Stomach (tissue), 9 donors: Measurements from ENCODE around the gene BCKDK. TPM values are rescaled to one million over a fixed set of nuclear protein-coding genes. Genes with fewer than 3 reads are reported as not detected.

Experiments
- DNase-seq, 2 donors: peaks; one replicate each; pipeline versions ENCODE4 v3.0.0 to v3.0.0-alpha.2; 2013 to 2019
- H3K27ac ChIP-seq, 5 donors: fragments of 200-600 bp in 4 of 5; sonication (generic) in 4 of 5; one replicate each; pipeline ENCODE4 v1.5.1; 2013 to 2019; ENCODE audit warnings: mild to moderate bottlenecking in 1 of 5, moderate library complexity in 1 of 5
- H3K27me3 ChIP-seq, 3 donors: fragments of 200-600 bp; sonication (generic); one replicate each; pipeline ENCODE4 v1.5.1; 2017 to 2019; ENCODE audit warnings: mixed run types in 1 of 3
- H3K36me3 ChIP-seq, 4 donors: fragments of 200-600 bp; sonication (generic); 1 replicate in 3 of 4; 2 replicates in 1 of 4; pipeline ENCODE4 v1.5.1; 2016 to 2019
- H3K4me1 ChIP-seq, 4 donors: fragments of 200-600 bp; sonication (generic); one replicate each; pipeline ENCODE4 v1.5.1; 2016 to 2019
- H3K4me3 ChIP-seq, 4 donors: fragments of 200-600 bp; sonication (generic) in 3 of 4; one replicate each; pipeline ENCODE4 v1.5.1; 2016 to 2019; ENCODE audit warnings: mild to moderate bottlenecking in 1 of 4
- H3K9me3 ChIP-seq, 4 donors: fragments of 200-600 bp; sonication (generic); one replicate each; pipeline ENCODE4 v1.5.1; 2016 to 2019
- EP300 ChIP-seq: sonication (generic); formaldehyde crosslinking; IDR thresholded peaks from one replicate; pipeline ENCODE4 v1.6.1; 2017; ENCODE audit warnings: antibody characterized with exemption
- POLR2A ChIP-seq, 4 donors: fragments of 450-650 bp; IDR thresholded peaks; one replicate each; pipeline ENCODE4 v1.6.1; 2016; ENCODE audit warnings: antibody characterized with exemption in 4 of 4, control low read depth in 2 of 4, mild to moderate bottlenecking in 1 of 4, moderate library complexity in 1 of 4
- POLR2AphosphoS5 ChIP-seq, 3 donors: sonication (generic); formaldehyde crosslinking; IDR thresholded peaks; one replicate each; pipeline ENCODE4 v1.6.1; 2016; ENCODE audit warnings: antibody characterized with exemption in 3 of 3
- WGBS, 5 donors: extraction: QIAGEN DNeasy Blood & Tissue Kit in 3 of 5; methylation state at CpG; one replicate each; pipeline versions ENCODE4 v1.1.5 to v1.1.7; 2013 to 2018; 5-methylcytosine and 5-hydroxymethylcytosine counted together
- intact Hi-C: fragments of 100-400 bp; cut with DNase I; formaldehyde crosslinking; loops from one replicate; pipeline ENCODE4 v1.15.1; 2023; ENCODE audit warnings: low total_unique reads
- polyA plus RNA-seq, 3 donors: library from polyadenylated mRNA; stranded (reverse); fragments of 200-250 nt; gene quantifications; one replicate each; pipeline ENCODE4 v1.2.3, GENCODE V29; 2013
- total RNA-seq, 5 donors: library from RNA; depleted of rRNA; stranded (reverse); fragments of >200 nt; gene quantifications; one replicate each; pipeline versions ENCODE4 v1.1.0 to v1.2.3, GENCODE V29; 2014 to 2016
- TF ChIP-seq, protein P1 (sequence below), 7 experiments: fragments of 450-650 bp in 4 of 7; fragments of 200-600 bp in 3 of 7; sonication (generic) in 3 of 7; IDR thresholded peaks; one replicate each; pipeline ENCODE4 v1.5.1; 2016 to 2019; ENCODE audit warnings: antibody characterized with exemption in 7 of 7, control low read depth in 2 of 7, mild to moderate bottlenecking in 1 of 7
- donor health status: healthy with polysubstance abuse.
- donor health status: Bipolar disorder and iron deficiency.
- donor health status: healthy.

BCKDK gene
- total and polyA plus RNA-seq, 8 donors, result 11.0 to 197 (median 37.5) TPM

DNA sequence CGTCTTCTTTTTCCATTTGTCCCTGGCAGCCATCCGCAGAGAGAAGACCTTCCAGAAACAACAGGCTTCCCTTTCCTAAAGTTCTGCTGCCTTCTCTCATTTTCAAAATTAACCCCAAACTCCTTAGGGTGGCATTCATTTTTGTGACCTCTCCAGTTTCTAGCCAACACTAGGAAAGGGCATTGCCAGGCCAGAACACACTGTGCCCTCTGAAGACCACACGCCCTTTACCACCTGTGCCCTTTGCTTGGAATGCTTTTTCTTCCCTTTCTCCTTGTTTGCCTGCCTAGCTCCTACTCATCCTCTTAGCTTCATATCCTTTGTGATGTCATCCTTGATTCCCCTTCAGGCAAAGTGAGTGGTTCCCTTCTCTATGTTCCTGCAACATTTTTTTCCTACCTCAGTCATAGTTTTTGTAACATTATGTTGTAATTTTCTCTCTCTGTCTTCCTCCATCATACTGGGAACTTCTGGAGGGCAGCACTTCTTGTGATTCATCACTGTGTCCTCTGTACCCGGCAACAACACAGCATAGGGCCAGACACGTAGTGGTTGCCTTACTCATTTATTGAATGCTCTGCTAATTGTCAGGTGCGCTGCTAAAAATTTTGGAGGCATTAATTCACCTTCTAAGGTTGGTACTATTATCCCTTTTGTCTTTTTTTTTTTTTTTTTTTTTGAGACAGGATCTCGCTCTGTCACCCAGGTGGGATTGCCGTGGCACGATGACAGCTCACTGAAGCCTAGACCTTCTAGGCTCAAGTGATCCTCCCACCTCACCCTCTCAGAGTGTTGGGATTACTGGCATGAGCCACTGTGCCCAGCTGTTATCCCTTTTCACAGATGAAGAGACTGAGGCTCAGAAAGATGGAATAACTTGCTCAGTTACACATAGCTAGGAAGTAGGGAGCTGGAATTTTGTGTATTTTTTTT lies 10.3 kb downstream of the BCKDK start:
- WGBS, 5 donors, result 43 to 54% (median 53%) methylated on average over 9 of the region's 9 CpGs
- H3K27me3 ChIP-seq, result no peaks in the 10 kb centered on the region
- peak in 1 of 3 donors; percentile 28 for TF ChIP-seq POLR2AphosphoS5 (IDR thresholded peaks at IDR 0.05)
- TF ChIP-seq, protein P1, sequence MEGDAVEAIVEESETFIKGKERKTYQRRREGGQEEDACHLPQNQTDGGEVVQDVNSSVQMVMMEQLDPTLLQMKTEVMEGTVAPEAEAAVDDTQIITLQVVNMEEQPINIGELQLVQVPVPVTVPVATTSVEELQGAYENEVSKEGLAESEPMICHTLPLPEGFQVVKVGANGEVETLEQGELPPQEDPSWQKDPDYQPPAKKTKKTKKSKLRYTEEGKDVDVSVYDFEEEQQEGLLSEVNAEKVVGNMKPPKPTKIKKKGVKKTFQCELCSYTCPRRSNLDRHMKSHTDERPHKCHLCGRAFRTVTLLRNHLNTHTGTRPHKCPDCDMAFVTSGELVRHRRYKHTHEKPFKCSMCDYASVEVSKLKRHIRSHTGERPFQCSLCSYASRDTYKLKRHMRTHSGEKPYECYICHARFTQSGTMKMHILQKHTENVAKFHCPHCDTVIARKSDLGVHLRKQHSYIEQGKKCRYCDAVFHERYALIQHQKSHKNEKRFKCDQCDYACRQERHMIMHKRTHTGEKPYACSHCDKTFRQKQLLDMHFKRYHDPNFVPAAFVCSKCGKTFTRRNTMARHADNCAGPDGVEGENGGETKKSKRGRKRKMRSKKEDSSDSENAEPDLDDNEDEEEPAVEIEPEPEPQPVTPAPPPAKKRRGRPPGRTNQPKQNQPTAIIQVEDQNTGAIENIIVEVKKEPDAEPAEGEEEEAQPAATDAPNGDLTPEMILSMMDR (IDR thresholded peaks at IDR 0.05), result no peak
- intact Hi-C loops, result no loop called here
- peak overlapping the region; percentile 98 to 99 (median 98) for H3K27ac ChIP-seq
- H3K4me3 ChIP-seq, result peak overlapping the region; percentile 50 to 78 (median 64)
- no peak for DNase-seq
- H3K36me3 ChIP-seq, result peaks cover 36 to 48% (median 43%) of the 10 kb centered on the region in 4 donors
- peaks cover 34 to 47% (median 40%) of the 10 kb centered on the region in 4 donors for H3K4me1 ChIP-seq
- no peaks in the 10 kb centered on the region for H3K9me3 ChIP-seq

DNA sequence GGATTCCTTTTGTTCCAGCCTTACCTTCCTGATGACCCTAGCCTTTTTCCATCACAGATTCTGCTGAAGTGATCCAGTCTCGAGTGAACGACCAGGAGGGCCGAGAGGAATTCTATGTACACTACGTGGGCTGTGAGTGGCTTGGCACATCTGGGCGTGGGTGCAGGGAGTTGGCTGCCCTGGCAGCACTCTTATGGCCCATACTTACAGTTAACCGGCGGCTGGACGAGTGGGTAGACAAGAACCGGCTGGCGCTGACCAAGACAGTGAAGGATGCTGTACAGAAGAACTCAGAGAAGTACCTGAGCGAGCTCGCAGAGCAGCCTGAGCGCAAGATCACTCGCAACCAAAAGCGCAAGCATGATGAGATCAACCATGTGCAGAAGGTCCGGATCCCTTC lies 11.9 kb downstream of the BCKDK start:
- intact Hi-C loops, result no loop called here
- Histone ChIP-seq H3K9me3 (no peaks in the 10 kb centered on the region), H3K4me1 (peaks cover 22 to 34% (median 27%) of the 10 kb centered on the region in 4 donors), H3K36me3 (peaks cover 36 to 63% (median 56%) of the 10 kb centered on the region in 4 donors), H3K27ac (peak overlapping the region in 3 of 5 donors; percentile 98 to 99 (median 98)), H3K4me3 (no peak overlapping the region), H3K27me3 (no peaks in the 10 kb centered on the region)
- TF ChIP-seq EP300 (no peak), POLR2AphosphoS5 (IDR thresholded peaks at IDR 0.05) (no peak), POLR2A (IDR thresholded peaks at IDR 0.05) (no peak)
- TF ChIP-seq, protein P1 (IDR thresholded peaks at IDR 0.05), result no peak
- WGBS, 5 donors, result 88 to 92% (median 90%) methylated on average over 12 to 16 of the region's 16 CpGs
- no peak for DNase-seq

DNA sequence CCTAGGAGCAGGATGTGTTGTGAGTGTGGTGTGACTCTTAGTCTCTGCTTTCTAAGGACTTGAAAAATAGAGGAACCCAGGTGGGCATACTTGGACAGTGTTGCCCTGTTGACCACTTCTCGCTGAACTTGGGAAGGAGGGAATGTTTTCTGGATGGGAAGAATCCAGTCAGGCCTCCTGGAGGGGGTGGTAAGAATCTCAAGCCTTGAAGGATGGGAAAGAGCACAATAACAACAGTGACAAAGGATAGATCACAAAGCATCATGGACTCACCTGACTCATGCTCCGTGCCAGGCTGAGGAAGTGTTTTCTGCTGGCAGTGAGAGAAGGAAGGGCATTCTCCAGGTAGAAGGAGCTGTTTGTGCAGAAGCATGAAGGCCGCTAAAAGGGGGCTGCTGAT lies 17.7 kb downstream of the BCKDK start:
- Histone ChIP-seq H3K27ac (peak overlapping the region in 4 of 5 donors; percentile 6 to 97 (median 89)), H3K9me3 (no peaks in the 10 kb centered on the region), H3K36me3 (peaks cover 46 to 98% (median 84%) of the 10 kb centered on the region in 4 donors), H3K4me1 (peaks cover 40 to 48% (median 42%) of the 10 kb centered on the region in 4 donors), H3K27me3 (no peaks in the 10 kb centered on the region), H3K4me3 (no peak overlapping the region)
- whole genome bisulfite sequencing, 5 donors, result 80 to 92% (median 90%) methylated on average over 3 of the region's 3 CpGs
- TF ChIP-seq POLR2A (IDR thresholded peaks at IDR 0.05) (no peak), EP300 (no peak), POLR2AphosphoS5 (IDR thresholded peaks at IDR 0.05) (no peak)
- TF ChIP-seq, protein P1 (IDR thresholded peaks at IDR 0.05), result no peak
- no peak for DNase-seq
- intact Hi-C loops, result no loop called here

DNA sequence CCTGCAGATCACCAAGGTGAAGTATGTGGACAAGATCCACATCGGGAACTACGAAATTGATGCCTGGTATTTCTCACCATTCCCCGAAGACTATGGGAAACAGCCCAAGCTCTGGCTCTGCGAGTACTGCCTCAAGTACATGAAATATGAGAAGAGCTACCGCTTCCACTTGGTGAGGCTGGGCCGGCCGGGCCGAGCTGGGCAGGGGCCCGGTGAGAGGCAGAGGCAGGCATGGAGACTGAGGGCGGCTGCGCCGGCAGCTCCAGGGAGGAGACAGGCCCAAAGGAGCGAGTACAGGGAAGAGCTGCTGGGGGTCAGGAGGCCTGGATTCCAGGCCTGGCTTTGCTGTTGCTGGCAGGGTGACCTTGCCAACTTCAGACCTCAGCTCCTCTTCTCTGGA lies 19.0 kb downstream of the BCKDK start:
- Histone ChIP-seq H3K36me3 (peaks cover 49 to 98% (median 84%) of the 10 kb centered on the region in 4 donors), H3K4me1 (peaks cover 48 to 61% (median 53%) of the 10 kb centered on the region in 4 donors), H3K27ac (peak overlapping the region; percentile 88 to 97 (median 91)), H3K27me3 (no peaks in the 10 kb centered on the region), H3K4me3 (no peak overlapping the region), H3K9me3 (no peaks in the 10 kb centered on the region)
- no peak for TF ChIP-seq POLR2AphosphoS5 (IDR thresholded peaks at IDR 0.05)
- TF ChIP-seq EP300, result no peak
- no peak for TF ChIP-seq POLR2A (IDR thresholded peaks at IDR 0.05)
- TF ChIP-seq, protein P1 (IDR thresholded peaks at IDR 0.05), result no peak
- 40 to 74% (median 70%) methylated on average over 13 of the region's 13 CpGs for WGBS, 5 donors
- peak in 1 of 2 donors; percentile 2 for DNase-seq
- intact Hi-C loops, result no loop called here
